HG02759 (cell line): ENCODE measurements around the gene ATRN.

Experiments
- ATAC-seq: cut with Tn5 transposase; IDR thresholded peaks from one replicate; pipeline ENCODE4 v1.9.1; 2021; ENCODE audit warnings: mild to moderate bottlenecking, moderate library complexity; ENCODE audit not compliant: unreplicated experiment

ATRN gene

DNA sequence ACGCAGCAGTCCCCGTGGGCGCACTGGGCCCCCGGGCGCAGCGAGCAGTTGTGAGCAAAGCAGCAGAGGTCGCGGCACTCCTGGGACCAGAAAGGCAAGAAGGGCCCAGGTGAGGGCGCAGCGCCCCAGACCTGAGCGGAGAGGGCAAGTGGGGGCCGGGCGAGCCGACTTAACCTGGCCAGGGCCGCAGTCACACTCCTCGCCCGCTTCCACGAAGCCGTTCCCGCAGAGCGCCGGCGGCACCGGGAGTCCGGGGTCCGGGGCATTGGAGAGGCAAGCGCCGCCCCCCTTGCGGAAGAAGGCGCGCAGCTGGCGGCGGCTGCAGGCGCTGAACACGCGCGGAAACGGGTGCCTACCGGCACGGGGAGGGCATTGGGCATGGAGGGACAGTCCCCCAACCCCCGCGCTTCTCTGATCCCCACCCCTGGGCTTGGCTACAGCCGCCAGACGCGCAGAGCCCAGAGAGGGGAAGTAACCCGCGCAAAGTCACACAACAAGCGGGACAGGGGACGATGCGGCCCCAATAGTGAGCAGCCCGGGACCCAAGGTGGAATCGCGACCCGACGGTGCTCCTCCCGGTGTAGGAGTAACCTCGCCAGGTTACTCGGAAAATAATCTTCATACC lies 201.8 kb downstream of the ATRN start:
- no peak for ATAC-seq

DNA sequence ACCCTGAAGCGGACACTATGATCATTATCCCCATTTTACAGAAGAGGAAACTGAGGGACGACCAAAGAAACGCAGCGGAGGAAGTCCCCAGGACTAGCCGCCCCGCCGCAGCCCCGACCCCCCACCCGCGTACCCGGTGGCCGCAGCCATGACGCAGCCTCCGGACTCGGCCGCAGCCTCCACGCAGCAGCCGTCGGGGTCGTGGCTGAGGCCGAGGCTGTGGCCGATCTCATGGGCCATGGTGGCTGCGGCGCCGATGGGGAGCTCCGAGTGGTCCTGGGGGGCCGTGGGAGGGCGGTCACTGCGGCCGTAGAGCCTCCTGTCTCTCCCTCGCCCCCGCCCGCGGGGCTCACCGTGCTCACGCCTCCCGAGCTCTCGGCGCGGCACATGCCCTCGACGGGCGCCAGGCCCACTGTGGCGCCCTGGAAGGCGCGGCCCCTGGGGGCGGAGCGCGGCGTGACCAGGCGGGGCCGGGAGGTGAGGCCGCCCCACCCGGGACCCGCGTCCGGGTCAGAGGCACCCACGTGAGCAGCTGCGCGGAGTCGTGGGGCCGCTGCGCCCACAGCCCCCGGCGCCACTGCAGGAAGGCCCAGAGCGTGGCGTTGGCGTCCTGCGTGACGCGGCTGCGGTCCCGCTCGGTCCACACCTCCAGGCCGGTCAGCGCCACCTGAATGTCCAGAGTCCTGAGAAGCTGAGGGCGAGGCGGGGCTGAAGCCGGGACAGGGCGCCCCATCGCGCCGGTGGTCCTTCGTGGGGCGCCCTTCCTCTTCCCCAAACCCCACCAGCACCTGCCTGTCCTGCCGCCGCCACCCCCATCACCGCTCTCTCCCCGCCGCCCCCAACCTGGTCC lies 202.6 kb downstream of the ATRN start:
- no peak for ATAC-seq

DNA sequence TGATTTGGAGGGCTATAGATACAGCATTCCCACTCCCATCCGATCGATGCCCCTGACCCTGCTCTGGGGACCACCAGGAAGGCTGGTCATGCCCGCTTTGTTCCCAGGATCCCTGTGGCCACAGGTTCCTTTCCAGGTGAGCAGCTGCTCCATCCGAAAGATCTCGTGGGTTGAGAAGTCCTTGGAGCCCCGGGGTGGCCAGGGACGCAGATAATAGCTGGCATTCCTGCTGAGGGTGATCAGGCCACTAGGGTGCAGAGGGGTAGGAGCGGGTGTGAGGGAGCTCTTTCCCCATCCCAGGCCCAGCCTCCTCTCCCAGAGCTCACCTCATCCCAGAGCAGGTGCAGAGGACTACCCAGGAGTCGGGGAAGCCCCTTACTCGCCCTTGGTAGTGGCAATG lies 203.6 kb downstream of the ATRN start:
- ATAC-seq = no peak

DNA sequence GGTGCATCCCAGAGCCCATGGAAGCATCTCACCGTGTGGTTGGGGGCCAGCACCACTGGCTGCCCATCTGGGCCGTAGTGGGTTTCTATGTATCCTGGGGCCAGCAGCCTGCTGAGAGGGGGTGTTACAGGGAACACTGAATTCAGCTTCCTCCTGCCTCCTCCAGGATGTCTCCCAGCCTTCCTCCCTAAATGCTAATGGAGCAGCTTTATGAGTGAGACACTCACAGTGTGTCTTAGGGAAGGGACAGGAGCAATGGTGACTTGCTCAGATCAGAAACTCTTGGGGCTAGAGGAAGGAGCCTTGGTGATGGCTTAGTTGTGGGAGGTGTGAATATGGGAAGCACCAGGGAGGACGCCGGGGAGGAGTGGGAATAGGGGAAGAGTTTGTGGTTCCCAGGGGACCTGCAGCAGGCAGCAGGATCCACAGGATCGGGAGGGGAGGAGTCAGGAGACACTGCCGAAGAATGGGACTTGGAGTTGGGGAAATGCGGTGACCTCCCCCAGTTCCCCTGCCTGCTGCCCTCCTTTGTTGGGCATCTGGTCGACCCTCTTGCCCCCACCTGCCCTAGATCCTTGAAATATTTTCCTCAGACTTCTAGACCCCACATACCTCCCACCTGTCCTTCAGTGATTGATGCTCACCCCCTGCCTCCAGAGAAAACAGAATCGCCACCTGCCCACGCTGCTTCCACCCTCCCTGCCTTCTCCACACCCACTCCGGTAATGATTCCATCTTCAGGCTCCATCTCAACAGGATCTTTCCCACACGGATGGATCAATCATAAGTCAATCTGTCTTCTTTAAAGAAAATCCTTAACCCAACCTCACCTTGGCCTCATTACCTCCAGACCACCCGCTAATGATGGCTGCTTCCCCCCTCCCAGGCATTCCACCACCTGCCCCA lies 204.4 kb downstream of the ATRN start:
- no peak for ATAC-seq

DNA sequence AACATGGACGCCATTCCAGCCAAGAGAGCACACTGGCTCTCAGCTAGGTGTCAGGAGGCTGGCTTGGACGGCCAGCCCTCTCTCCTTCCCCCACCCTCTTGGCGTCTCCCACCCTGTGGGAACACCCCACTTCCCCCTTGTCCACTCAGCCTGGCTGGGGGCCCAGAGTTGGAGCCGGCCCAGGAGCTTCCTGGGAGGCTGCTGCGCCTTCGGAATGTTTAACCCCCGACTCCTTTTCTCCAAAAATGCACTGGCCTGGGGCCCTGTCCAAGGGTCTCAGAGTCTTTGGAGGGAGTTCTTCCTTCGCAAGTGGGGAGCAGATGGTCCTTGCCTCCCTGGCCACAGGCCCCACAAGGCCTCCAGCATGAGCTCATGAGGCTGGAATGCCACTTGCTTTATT lies 206.9 kb downstream of the ATRN start:
- no peak for ATAC-seq

DNA sequence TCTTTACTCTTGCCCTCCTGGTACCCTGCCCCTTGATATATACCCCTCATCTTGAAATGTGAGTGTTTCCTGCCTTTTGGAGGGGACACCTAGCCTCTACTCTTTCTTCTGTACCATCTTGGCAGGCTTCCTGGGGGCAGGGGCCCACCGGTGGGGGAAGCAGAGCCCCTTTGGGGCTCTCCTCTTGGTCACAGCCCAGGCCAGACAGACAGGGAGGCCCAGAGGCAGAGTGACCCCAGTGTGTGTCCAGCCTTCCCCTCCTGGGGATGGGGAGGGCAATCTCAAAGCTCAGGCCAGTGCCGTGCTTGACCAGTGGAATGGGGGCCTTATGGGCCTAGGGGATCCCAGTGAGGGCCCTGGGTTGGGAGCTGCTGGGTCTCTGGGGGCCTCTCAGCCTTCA lies 207.4 kb downstream of the ATRN start:
- no peak for ATAC-seq

DNA sequence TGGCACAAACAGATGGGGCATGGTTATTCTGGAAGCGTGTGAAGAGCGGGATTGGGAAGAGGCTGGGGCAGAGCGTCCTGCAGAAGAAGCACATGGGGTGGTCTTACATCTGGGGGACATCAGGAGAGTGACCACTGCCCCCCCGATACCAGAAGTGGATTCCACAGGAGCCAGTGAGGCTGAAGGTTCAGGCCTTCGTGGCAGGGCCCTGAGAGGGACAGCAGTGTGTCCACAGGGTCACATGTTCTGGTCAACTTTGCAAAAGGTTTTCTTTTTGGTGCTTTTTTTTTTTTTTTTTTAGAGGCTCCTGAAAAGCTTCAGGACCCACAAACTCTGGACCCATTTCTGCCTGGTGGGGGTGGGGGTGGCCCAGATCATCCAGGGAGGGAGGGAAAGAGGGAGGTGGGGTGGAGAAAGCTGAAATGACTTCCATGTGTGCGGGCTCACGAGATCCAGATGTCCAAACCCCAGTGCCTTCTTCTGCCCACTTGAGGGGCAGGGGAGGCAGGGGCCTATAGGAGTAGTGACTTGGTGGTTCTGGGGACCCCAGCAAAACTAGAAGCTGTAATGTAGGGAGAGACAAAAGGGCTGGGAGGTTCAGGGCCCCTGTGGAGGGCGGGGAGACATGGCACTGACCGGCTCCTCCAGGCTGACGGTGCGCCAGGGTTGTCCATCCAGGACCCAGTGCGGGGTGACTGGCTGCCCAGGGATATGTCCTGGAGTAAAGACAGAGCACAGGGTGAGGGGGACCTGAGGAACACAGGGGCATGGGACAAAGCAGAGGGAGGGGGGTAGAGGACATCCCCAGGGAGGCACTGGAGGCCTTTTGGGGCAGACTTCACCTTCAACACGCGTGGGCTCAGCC lies 208.3 kb downstream of the ATRN start:
- ATAC-seq = no peak

DNA sequence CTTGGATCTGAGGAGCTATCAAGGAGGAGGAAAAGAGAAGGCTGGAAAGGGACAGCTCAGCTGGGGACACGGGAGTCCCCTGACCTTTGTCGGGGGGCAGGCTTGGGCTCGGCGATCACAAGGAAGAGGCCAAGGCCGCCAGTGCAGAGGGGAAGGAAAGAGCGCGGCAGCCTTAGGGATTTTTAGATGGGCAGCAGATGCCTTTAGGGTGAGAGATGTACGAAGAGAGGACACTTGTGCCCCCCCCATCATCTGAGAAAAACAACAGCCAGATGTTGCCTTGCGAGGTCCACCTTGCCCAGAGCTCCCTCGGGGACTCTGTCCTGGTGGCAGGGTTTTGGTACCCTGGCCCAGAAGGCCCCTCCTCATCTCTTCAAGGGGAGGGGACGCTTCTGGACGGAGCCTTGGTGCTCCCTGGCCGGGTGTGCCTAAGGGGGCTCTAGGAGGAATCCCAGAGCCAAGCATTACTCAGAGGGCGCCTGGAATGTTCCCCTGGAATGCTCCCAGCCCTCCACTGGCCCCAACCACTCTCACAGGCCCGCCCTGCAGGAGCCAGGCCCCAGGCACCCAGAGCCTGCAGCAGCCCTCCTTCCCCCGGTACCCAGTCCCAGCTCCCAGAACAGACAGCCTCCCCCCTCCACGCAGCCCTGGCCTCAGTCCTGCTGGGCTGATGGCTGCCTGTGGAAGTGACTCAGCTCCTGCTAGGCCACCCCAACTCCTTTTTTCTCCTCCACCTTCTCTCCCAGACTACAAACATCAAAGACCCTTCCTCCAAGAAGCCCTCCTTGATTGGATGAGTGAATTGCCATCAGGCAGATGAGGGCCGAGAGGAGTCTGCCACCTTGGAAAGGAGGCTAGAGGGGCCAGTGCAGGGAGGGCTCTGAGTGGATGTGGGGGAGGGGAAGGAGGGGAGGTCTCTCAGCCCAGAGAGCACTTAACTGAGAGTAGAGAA lies 209.2 kb downstream of the ATRN start:
- no peak for ATAC-seq

DNA sequence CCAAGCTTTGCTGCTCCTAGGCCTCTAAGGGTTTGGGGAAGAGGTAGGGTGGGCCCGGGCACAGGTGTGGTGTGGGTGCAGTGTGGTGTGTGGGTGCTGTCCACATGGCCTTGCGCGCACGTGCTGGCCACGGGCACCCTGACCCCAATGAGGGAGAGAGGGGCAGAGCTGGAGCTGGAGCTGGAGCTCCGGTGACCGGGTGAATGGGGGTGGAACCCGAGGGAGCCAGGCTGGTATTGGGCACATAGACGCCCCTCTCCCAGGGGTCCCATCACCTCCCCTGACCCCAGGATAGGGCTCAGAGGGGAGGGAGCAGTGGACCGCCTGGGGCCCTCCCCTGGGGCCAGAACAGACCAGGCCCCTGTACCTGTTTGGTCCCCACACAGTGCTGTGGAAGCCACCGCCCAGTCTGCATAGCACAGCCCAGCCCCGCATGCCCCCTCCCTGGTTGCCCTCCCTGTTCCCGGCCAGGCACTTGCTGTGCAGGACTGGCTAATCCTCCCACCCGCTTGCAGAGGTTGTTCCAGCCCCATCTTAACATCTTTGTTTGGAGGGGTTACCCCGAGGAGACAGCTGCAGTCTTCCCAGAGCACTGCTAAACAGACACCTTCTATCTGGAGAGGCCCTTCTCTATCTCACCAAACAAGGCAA lies 210.0 kb downstream of the ATRN start:
- no peak for ATAC-seq

DNA sequence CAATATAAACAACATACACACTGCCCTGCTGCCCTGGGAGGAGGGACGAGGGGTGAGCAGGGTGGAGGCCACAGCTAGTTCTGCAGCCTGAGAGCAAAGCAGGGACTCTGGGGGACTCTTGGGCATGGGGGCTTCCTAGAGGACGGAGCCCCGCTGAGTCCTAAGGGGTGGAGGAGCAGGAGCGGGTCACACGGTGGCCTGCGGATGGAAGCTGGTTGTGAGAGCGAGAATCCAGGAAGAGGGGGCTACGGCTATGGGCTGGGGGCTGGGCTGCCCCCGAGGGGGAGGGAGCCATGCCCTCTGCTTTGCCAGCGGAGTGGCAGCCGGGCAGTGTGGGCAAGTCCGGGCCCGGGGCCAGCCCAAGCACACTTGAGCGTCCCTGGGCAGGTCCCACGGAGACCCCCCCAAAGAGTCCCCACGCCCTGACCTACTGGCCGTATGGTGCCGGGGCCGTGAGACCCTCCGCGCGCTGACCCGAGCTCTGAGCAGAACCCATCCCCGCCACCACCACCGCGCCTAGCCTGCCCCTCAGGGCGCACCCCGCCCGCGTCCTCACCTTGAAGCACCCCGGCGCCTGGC lies 210.6 kb downstream of the ATRN start:
- ATAC-seq = no peak

DNA sequence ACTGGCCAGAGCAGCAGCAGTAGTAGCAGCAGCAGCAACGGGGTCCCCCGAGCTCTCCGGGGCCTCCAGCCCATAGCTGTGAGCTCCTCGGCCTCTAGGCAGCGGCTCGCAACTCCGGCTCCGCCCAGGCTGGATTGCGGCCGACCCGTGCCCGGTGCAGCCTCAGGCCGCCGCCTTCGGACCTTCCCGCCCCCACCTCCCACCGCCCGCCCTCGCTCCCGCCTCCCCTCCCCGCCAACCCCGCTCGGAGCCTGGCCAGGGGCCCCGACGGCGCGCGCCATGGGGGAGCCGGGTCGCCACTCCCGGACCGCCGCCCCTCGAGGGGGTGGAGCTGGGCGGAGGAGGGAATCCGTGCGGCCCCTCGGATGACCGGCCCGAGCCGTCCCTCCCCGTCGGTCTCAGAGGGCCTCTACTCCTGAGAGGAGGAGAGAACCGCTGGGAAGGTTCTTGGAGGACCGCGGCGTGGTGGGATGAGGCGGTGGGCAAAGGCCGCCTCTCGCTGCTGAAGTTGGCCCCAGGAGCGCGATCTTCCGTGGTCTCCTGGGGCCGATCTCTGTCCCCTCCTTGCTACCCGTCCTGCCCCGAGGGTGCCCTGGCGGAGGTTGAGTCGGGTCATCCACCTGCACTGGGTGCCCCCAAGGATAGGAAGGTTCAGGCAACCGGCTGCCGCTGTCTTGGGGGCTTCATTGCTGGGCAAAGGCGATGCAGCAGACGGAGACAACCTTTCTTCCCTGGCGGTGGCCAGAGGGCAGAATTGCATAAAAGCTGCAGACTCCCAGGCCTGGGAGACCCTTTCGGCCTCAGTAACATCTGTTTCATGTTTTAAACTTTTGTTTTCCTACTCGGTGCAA lies 211.3 kb downstream of the ATRN start, which contains the start of gene ADAM33:
Gene ADAM33 (minus strand): TSS at position 80 of the 851 bp plus-strand sequence. CDS start 6 bp downstream, at position 74.
- ATAC-seq = no peak

DNA sequence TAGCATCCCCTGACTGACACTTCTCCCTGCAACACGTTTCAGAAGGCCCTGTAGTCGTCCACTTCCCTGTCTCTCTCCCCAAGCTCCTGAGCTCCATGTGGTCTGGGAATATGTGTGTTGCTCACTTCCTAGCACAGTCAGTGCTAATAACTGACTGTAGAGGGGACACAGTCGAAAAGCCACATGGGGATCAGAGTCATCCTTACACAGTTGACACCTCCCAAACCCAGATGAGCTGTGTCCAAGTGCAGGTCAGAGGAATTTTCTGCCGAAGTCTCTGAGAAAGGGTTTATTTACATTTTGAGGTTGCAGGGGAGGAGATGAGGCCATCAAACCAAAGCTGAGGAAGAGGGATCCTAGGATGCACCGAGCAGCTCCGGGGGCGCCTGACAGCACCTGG lies 214.5 kb downstream of the ATRN start:
- no peak for ATAC-seq

DNA sequence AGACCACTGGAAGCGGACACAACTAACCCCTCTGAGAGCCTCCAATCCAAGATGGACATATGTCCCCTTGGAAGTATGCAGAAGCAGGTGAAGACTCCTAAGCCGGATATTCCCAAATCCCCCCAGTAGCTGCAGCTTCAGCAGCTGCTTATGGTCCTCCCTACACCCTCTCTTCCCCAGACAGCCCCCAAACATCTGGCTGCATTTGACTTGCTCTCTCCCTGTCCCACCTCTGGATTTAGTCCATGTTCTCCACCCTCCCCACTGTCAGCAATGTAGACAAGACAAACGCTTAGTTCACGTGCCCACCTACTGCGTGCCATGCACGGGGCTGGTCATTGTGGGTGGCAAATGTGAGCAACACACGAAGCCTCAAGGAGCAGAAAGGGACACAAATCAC lies 215.6 kb downstream of the ATRN start:
- no peak for ATAC-seq

DNA sequence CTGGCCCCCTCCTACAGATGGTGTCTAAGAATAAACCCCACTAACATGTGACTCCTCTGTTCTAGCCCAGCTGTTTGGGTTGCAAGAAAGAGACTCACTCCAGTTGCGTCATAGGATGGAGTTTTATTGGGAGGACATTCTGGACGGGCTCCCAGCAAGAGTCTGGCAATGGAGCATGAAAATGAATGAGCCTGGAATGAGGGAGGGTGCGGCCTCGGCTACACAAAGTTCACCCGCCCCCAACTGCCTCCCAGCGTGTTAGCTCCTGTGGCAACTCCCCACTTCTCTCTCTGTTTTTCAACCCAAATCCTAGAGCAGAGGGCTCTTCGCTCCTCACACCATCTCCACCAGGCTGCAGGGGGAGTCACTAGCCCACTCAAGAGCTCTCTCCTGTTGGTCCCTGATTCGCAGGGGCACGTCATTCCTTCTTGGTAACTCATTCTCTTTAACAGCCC lies 216.1 kb downstream of the ATRN start:
- ATAC-seq = no peak

DNA sequence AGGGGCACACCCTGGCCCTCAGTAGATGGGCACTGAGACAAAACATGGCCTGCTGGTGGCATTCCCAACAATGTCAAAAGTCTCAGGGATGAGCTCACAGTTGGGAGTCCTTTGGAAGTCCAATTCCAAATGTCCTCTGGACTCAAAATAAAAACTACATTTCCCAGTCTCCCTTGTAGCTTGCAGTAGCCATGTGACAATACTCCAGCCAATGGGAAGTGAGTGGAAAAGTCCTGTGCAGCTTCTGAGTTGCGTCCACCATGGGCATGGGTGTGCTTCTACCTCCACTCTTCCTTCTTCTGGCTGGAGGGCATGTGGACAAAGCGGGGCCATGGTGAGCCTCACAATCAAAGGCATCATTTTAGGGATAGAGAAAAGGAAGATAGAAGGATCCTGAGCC lies 216.8 kb downstream of the ATRN start:
- ATAC-seq = no peak

DNA sequence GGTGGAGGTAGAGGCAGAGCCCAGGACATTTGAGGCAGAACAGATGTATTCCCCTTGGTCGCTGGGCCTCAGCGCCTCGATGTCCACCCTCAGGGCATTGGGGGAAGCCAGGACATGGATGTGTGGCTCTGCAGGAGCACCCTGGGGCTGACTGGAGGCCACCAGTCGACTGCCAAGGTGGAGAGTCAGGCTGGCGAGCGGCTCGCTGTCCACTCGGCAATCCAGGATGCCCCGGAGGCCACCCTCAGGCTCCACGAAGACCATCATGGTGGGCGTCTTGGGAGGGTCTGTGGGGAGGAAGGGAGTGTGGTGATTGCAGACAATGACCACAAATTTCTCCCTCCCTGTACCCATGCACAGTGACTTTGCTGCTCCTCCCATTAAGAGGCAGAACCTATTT lies 219.2 kb downstream of the ATRN start:
- ATAC-seq = no peak

DNA sequence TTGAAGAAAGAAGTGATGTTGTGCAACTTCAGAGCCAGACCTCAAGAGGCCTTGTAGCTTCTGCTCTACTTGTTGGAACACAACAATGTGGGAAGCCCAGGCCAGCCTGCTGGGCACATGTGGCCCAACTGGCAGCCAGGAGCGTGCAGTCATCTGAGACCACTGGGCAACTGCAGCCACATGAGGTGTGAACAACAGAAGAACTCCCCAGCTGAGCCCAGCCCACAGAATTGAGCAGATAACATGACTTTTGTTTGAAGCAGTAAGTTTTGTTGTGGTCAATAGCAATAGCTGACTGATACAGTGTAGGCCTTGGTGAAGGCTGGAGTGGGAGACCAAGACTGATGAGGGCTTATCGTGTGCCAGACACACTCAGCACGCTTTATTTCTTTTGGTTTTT lies 219.6 kb downstream of the ATRN start:
- ATAC-seq = no peak

DNA sequence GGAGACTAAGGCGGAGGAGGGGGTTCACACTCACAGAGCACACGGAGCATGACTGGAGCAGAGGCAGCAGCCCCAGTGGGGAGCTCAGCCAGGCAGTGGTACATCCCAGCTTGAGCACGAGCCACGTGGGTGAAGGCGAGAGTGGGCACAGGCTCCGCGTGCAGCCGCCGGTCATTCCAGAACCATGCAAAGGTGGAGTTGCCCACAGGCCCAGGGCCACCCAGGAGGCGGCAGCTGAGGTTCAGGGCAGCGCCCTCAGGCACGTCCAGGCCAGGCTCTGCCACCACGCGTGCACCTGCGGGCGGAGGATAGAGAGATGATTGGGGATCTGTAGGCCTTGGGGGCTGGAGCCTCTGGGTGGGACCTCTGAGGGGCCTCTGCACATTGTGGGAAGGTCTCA lies 220.5 kb downstream of the ATRN start:
- no peak for ATAC-seq
